Measurements from ENCODE around the gene GDPD4.

DNA sequence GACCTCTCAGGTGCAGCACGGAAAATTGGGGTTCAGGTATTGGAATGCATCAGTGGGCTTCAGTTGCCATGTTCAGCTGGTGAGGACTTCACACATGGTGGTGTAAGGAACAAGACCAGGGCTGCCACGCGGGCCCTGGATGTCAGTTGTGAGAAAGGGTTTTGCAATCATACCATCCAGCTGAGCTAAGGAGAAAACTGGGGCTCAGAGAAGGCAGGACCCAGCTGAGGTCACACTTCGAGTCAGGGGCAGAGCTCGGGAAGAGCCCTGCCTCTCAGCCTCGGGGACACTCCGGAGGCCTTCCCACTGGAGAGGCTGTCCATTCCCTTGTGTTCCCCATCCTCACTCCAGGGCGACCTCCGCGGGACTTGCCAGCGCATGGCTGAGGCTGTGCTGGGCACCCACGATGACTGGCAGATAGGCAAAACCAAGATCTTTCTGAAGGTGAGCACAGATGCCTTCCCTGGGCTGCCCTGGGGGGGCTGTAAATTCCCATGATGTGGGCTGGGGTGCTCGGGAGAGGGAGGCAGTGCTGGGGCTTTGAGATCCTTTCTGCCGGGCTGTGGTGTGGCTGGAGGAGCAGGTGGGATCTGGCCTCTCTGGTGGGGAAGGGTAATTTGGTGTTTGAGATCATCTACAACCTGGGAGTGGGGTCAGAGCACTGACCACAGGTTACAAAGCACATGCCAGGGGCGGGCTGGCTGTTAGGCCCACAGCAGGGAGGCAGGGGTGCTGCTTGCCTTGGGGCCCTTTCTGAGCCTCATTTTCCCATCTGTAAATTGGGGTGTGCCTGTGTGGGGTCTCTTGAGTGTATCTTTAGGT, 126.3 kb downstream of the GDPD4 start:
- TF ChIP-seq, protein P1, sequence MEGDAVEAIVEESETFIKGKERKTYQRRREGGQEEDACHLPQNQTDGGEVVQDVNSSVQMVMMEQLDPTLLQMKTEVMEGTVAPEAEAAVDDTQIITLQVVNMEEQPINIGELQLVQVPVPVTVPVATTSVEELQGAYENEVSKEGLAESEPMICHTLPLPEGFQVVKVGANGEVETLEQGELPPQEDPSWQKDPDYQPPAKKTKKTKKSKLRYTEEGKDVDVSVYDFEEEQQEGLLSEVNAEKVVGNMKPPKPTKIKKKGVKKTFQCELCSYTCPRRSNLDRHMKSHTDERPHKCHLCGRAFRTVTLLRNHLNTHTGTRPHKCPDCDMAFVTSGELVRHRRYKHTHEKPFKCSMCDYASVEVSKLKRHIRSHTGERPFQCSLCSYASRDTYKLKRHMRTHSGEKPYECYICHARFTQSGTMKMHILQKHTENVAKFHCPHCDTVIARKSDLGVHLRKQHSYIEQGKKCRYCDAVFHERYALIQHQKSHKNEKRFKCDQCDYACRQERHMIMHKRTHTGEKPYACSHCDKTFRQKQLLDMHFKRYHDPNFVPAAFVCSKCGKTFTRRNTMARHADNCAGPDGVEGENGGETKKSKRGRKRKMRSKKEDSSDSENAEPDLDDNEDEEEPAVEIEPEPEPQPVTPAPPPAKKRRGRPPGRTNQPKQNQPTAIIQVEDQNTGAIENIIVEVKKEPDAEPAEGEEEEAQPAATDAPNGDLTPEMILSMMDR (IDR thresholded peaks at IDR 0.05): no peak
- TF ChIP-seq POLR2A (IDR thresholded peaks at IDR 0.05) (no peak), EP300 (IDR thresholded peaks at IDR 0.05) (no peak), POLR2AphosphoS5 (IDR thresholded peaks at IDR 0.05) (no peak)

Measured in stomach (tissue), 4 donors.